ENCODE measurements around the gene STARD3.
"Not testable (repeated sequence)": the region's sequence is repeated elsewhere in the genome, so short reads cannot be mapped to it uniquely, and the experiment has no call there.

Gene STARD3

DNA sequence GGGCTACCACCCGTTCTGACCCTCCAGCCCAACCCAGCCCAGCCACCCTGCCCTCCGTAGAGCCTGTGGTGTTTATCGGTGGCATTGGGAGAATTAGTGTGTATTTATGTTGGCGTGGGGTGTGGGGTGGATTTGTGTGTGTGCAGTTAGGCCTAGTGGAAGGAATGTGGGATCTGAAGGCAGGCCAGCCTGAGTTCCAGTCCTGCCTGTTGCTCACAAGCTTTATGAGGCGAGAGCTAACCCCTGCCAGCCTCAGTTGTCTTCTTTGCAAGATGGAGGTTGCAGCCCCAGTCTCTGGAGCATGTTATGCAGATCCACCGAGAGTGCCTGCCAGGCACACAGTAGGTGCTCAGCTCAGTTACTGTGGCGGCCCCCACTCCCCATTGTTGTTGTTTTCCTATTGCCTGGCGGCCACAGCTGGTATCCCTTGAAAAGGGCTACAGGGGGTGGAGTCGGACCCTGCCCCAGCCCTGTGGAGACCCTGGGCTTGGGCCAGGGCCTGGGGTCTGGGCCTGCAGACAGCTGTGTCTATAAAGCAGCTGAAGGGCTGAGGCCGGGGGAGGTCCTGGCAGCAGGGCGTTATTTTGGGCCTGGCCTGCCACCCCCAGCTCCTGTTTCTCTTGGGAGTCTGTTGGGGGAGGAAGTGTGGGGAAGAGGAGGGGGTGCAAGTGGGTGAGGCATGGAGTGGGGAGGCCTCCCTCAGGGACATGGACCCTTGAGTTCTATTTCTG lies 68.0 kb downstream of the STARD3 start:
- no peak for DNase-seq
- CTCF ChIA-PET, result no interaction called here
- Mint-ChIP-seq H3K27me3 (peaks cover 49% of the 10 kb centered on the region), H3K4me1 (peaks cover 37% of the 10 kb centered on the region), H3K36me3 (no peaks in the 10 kb centered on the region), H3K4me3 (no peak overlapping the region), H3K27ac (no peak overlapping the region), H3K9me3 (no peaks in the 10 kb centered on the region)

DNA sequence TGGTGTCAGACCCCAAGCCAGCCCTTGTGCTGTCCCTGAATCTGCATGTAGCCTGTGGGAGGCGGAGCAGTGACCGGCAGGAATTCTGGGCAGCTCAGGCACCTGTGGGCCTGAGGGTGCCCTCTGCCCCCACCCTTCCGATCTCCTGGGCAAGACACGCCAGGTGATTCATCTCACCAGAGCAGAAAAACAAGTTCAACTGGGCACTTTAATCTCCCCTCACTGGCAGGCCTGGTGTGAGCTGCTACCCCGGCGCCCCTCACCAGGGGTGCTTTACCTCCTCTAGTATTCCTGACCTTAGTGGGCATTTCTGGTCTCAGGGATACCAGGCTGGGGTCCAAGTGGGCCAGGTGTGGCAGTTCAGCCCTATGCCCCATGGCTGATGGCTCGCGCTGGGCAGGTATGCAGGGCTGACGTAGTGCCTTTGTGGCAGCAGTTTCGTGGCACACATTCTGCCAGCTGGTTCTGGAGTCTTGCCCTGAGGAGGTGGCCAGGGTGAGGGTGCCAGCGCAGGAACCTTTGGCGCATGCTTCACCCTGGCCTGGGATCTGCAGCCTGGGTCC lies 68.9 kb downstream of the STARD3 start:
- Mint-ChIP-seq H3K4me1 (peaks cover 36% of the 10 kb centered on the region), H3K27ac (no peak overlapping the region), H3K4me3 (no peak overlapping the region), H3K9me3 (no peaks in the 10 kb centered on the region), H3K27me3 (peaks cover 41% of the 10 kb centered on the region), H3K36me3 (no peaks in the 10 kb centered on the region)
- CTCF ChIA-PET, result interaction anchor here (1.3 kb wide), 1 partner anchor 83 kb away, joined by 3 read pairs; no protein-coding TSS in a partner anchor
- DNase-seq, result no peak

DNA sequence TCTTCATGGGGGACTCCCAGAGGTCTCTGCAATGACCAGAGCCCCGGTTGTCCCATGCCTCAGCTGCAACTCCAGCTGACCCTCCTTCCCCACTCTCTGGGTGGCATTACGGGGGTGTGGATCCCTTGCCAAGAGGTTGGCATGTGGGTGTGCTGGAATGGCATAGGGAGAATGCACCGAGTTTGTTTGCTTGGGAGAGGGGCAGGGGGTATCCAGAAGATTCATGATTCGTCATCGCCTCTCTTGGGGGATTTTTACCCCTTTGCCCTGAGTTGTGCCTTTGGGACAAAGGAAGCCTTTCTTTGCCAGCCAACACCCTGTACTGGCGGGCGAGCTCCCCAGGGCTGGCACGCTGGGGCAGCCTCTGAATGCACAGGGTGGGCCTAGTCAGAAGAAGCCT lies 69.4 kb downstream of the STARD3 start:
- CTCF ChIA-PET, result interaction anchor here (1.3 kb wide), 1 partner anchor 84 kb away, joined by 3 read pairs; no protein-coding TSS in a partner anchor
- H3K36me3 Mint-ChIP-seq, result no peaks in the 10 kb centered on the region
- H3K4me1 Mint-ChIP-seq, result peaks cover 35% of the 10 kb centered on the region
- no peaks in the 10 kb centered on the region for H3K9me3 Mint-ChIP-seq
- H3K27ac Mint-ChIP-seq, result peak overlapping the region; percentile 83
- H3K27me3 Mint-ChIP-seq, result peaks cover 39% of the 10 kb centered on the region
- DNase-seq, result no peak
- no peak overlapping the region for H3K4me3 Mint-ChIP-seq

DNA sequence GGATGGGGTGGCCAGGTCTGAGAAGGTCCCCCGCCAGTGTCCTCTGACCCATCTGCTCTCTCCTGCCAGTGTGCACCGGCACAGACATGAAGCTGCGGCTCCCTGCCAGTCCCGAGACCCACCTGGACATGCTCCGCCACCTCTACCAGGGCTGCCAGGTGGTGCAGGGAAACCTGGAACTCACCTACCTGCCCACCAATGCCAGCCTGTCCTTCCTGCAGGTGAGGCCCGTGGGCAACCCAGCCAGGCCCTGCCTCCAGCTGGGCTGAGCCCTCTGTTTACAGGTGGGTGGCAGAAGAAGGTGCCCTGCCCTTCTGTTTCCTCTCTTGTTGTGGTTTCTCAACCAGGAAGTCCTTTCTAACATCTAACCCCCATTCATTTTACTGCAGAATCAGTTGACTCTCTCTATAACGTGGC lies 70.0 kb downstream of the STARD3 start:
- Mint-ChIP-seq H3K27ac (peak overlapping the region; percentile 83), H3K4me3 (no peak overlapping the region), H3K9me3 (no peaks in the 10 kb centered on the region), H3K4me1 (peaks cover 35% of the 10 kb centered on the region), H3K27me3 (peaks cover 33% of the 10 kb centered on the region), H3K36me3 (no peaks in the 10 kb centered on the region)
- CTCF ChIA-PET, result interaction anchor here (1.3 kb wide), 1 partner anchor 84 kb away, joined by 3 read pairs; no protein-coding TSS in a partner anchor
- DNase-seq, result peak; percentile 53

DNA sequence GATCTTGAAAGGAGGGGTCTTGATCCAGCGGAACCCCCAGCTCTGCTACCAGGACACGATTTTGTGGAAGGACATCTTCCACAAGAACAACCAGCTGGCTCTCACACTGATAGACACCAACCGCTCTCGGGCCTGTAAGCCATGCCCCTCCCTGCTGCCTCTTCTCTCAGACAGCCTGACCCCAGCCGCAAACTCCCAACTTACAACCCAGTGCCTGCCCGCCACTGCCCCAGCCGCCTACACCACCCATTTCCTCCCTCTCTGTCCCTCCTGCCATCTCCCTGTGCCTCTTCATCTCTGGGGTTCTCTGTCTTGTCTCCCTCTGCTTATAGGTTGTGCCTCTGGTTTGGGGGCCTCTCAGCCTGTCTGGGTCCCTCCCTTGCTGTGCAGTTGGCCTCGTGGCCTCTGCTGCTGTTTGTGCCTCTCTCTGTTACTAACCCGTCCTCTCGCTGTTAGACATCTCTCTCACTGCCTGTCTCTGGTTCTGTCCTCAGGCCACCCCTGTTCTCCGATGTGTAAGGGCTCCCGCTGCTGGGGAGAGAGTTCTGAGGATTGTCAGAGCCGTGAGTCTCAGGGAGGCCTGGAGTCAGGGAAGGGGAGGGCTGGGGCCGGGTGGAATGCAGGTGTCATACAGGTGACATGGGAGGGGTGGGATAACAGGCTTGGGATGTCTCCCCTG lies 72.5 kb downstream of the STARD3 start:
- Mint-ChIP-seq H3K9me3 (no peaks in the 10 kb centered on the region), H3K4me3 (no peak overlapping the region), H3K27ac (no peak overlapping the region), H3K4me1 (peaks cover 35% of the 10 kb centered on the region), H3K36me3 (no peaks in the 10 kb centered on the region), H3K27me3 (peaks cover 13% of the 10 kb centered on the region)
- CTCF ChIA-PET, result interaction anchor here (1.4 kb wide), 1 partner anchor 87 kb away, joined by 5 read pairs; no protein-coding TSS in a partner anchor
- DNase-seq, result no peak

DNA sequence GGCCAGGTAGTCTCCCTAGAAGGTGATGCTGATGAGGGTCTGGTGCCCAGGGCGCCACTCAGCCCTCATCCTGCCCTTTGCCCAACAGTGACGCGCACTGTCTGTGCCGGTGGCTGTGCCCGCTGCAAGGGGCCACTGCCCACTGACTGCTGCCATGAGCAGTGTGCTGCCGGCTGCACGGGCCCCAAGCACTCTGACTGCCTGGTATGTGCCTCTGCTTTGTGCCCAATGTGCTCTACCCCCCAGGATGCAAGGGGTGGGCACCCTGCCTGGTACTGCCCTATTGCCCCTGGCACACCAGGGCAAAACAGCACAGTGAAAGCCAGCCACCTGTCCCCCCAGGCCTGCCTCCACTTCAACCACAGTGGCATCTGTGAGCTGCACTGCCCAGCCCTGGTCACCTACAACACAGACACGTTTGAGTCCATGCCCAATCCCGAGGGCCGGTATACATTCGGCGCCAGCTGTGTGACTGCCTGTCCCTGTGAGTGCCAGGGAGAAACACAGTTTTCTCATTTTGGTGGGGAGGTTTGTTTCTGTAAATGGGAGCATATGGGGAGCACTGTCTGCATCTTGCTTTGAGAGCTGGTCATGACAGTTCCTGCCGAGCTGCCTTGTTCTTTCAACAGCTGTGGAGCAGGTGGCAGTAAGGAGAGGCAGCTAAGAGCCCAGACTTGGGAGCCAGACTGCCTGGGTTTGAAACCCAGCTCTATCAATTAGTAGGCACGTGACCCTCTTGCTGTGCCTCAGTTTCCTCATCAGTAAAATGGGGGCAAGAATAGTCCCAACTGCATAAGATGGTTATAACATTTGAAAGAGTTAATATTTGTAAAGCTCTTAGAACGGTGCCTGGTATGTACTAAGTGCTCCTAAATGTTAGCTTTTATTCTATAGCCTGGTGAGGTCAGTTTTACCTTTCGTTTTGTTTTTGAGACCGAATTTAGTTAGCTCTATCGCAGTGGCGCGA lies 73.3 kb downstream of the STARD3 start:
- H3K36me3 Mint-ChIP-seq, result no peaks in the 10 kb centered on the region
- H3K4me3 Mint-ChIP-seq, result no peak overlapping the region
- peak overlapping the region; percentile 58 for H3K27ac Mint-ChIP-seq
- H3K9me3 Mint-ChIP-seq, result no peaks in the 10 kb centered on the region
- no peak for DNase-seq
- H3K4me1 Mint-ChIP-seq, result peaks cover 35% of the 10 kb centered on the region
- H3K27me3 Mint-ChIP-seq, result peaks cover 21% of the 10 kb centered on the region
- CTCF ChIA-PET, result interaction anchor here (0.9 kb wide), 1 partner anchor 56 kb away, joined by 3 read pairs; no protein-coding TSS in a partner anchor

DNA sequence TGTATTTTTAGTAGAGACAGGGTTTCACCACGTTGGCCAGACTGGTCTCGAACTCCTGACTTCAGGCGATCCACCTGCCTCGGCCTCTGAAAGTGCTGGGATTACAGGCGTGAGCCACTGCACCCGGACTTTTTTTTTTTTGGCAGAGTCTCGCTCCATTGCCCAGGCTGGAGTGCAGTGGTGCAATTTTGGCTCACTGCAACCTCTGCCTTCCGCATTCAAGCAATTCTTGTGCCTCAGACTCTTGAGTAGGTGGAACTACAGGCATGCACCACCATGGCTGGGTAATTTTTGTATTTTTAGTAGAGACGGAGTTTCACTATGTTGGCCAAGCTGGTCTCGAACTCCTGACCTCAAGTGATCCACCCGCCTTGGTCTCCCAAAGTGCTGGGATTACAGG lies 74.1 kb downstream of the STARD3 start:
- CTCF ChIA-PET, result interaction anchor here (0.9 kb wide), 1 partner anchor 57 kb away, joined by 3 read pairs; no protein-coding TSS in a partner anchor
- peaks cover 35% of the 10 kb centered on the region for H3K4me1 Mint-ChIP-seq
- H3K27ac Mint-ChIP-seq, H3K4me3 Mint-ChIP-seq, H3K9me3 Mint-ChIP-seq, H3K36me3 Mint-ChIP-seq, DNase-seq: not testable (repeated sequence)
- H3K27me3 Mint-ChIP-seq, result peaks cover 21% of the 10 kb centered on the region

DNA sequence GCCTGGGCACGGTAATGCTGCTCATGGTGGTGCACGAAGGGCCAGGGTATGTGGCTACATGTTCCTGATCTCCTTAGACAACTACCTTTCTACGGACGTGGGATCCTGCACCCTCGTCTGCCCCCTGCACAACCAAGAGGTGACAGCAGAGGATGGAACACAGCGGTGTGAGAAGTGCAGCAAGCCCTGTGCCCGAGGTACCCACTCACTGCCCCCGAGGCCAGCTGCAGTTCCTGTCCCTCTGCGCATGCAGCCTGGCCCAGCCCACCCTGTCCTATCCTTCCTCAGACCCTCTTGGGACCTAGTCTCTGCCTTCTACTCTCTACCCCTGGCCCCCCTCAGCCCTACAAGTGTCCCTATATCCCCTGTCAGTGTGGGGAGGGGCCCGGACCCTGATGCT lies 74.9 kb downstream of the STARD3 start:
- peaks cover 25% of the 10 kb centered on the region for H3K27me3 Mint-ChIP-seq
- CTCF ChIA-PET, result no interaction called here
- no peaks in the 10 kb centered on the region for H3K36me3 Mint-ChIP-seq
- DNase-seq, result no peak
- no peak overlapping the region for H3K27ac Mint-ChIP-seq
- no peak overlapping the region for H3K4me3 Mint-ChIP-seq
- H3K4me1 Mint-ChIP-seq, result peaks cover 28% of the 10 kb centered on the region
- no peaks in the 10 kb centered on the region for H3K9me3 Mint-ChIP-seq

Measured in activated naive CD4-positive, alpha-beta T cell treated with anti-CD3 and anti-CD28 coated beads, Interleukin-2, amount 10 ng/mL, durations not matched to agents 7 days and 5 days (primary cell).